HCT116 (cell line): ENCODE measurements around the gene GRIK1. TPM values are rescaled to one million over a fixed set of nuclear protein-coding genes. Genes with fewer than 3 reads are reported as not detected.

Experiments used
- ATAC-seq: fragments of 200-7000 bp; cut with Tn5 transposase; 2 replicates; pipeline ENCODE4 v1.9.1; 2020; ENCODE audit warnings: mild to moderate bottlenecking, moderate library complexity
- BruUV-seq: library from RNA; stranded (reverse); fragments of 400-500 nt; replicated peaks from 2 replicates; lab custom pipeline; 2021; lab: Mats Ljungman, UMichigan
- CTCF ChIA-PET: fragments of 300-600 bp; sonication (Branson Sonifier 250); formaldehyde crosslinking; loops from one replicate; lab custom pipeline; 2021; ENCODE audit warnings: antibody characterized with exemption; lab: Charles Lee
- POLR2A ChIA-PET: fragments of 300-600, 350-600 bp; sonication (Branson Sonifier 250); formaldehyde crosslinking; loops from one replicate; lab custom pipeline; 2021; ENCODE audit warnings: antibody characterized with exemption; lab: Charles Lee
- RAD21 ChIA-PET, 2 experiments: fragments of 300-600 bp; sonication (Branson Sonifier 250); formaldehyde crosslinking; loops; one replicate each; lab custom pipeline; 2023; ENCODE audit warnings: low total read pairs in 2 of 2; ENCODE audit not compliant: uncharacterized antibody in 2 of 2, unreplicated experiment in 2 of 2, low non-redundant PET in 1 of 2; lab: Charles Lee
- DNase-seq: peaks from one replicate; pipeline ENCODE4 v3.0.0-alpha.2; 2010; ENCODE audit warnings: low read depth, low spot score
- H2AFZ ChIP-seq: fragments of 200-600 bp; shearing (Covaris generic), sonication (generic); 2 replicates; pipeline ENCODE4 v1.6.1; 2017; ENCODE audit warnings: low read depth, mixed run types, mixed read lengths, antibody characterized with exemption, low read length; ENCODE audit not compliant: poor library complexity, severe bottlenecking
- H3K27ac ChIP-seq: 2 replicates; pipeline ENCODE4 v1.5.1; 2012; ENCODE audit warnings: low read depth, low read length
- H3K27me3 ChIP-seq: fragments of 200-600 bp; sonication (generic); 2 replicates; pipeline ENCODE4 v1.6.1; 2016; ENCODE audit warnings: mixed run types, low read length, mixed read lengths; ENCODE audit not compliant: insufficient read depth
- H3K36me3 ChIP-seq, 2 experiments: fragments of 200-500 bp in 1 of 2; fragments of 200-600 bp in 1 of 2; sonication (Bioruptor generic) in 1 of 2; sonication (generic) in 1 of 2; 2 replicates each; pipeline versions ENCODE4 v1.5.1 to v1.6.1; 2014 to 2016; ENCODE audit warnings: low read length in 2 of 2, inconsistent platforms in 1 of 2, mixed read lengths in 1 of 2, mixed run types in 1 of 2; ENCODE audit not compliant: insufficient read depth in 2 of 2, control insufficient read depth in 1 of 2
- H3K4me1 ChIP-seq, 2 experiments: fragments of 200-600 bp in 1 of 2; sonication (generic) in 1 of 2; 2 replicates each; pipeline versions ENCODE4 v1.5.1 to v1.6.1; 2012 to 2017; ENCODE audit warnings: low read length in 2 of 2, inconsistent platforms in 1 of 2, mild to moderate bottlenecking in 1 of 2, mixed read lengths in 1 of 2, mixed run types in 1 of 2, moderate library complexity in 1 of 2; ENCODE audit not compliant: insufficient read depth in 2 of 2, control insufficient read depth in 1 of 2
- H3K4me2 ChIP-seq: fragments of 200-600 bp; sonication (generic); 2 replicates; pipeline ENCODE4 v1.6.1; 2017; ENCODE audit warnings: mixed run types, low read length, mixed read lengths
- H3K4me3 ChIP-seq, 2 experiments: fragments of 200-600 bp in 1 of 2; sonication (generic) in 1 of 2; replicated peaks in 1 of 2; 2 replicates each; pipeline ENCODE4 v1.5.1; 2011 to 2016; ENCODE audit warnings: low read length in 2 of 2, control low read depth in 1 of 2, low read depth in 1 of 2, mild to moderate bottlenecking in 1 of 2, mixed read lengths in 1 of 2, mixed run types in 1 of 2
- H3K79me2 ChIP-seq: fragments of 200-600 bp; sonication (generic); 2 replicates; pipeline ENCODE4 v1.6.1; 2017; ENCODE audit warnings: mild to moderate bottlenecking, mixed run types, low read length, moderate library complexity, mixed read lengths; ENCODE audit not compliant: insufficient read depth
- H3K9ac ChIP-seq: fragments of 200-600 bp; sonication (generic); 2 replicates; pipeline ENCODE4 v1.6.1; 2016; ENCODE audit warnings: low read length, mixed read lengths
- H3K9me2 ChIP-seq: fragments of 200-600 bp; sonication (generic), shearing (Covaris generic); 2 replicates; pipeline ENCODE4 v1.6.1; 2017; ENCODE audit warnings: mixed run types, mild to moderate bottlenecking, moderate library complexity; ENCODE audit not compliant: insufficient read depth
- H3K9me3 ChIP-seq, 2 experiments: fragments of 200-500 bp in 1 of 2; fragments of 200-600 bp in 1 of 2; sonication (Bioruptor generic) in 1 of 2; sonication (generic) in 1 of 2; 2 replicates each; pipeline ENCODE4 v1.6.1; 2014 to 2017; ENCODE audit warnings: low read length in 2 of 2, mixed read lengths in 2 of 2, inconsistent platforms in 1 of 2, low read depth in 1 of 2, mild to moderate bottlenecking in 1 of 2, mixed run types in 1 of 2, moderate library complexity in 1 of 2; ENCODE audit not compliant: control insufficient read depth in 1 of 2, insufficient read depth in 1 of 2
- H4K20me1 ChIP-seq: fragments of 200-600 bp; sonication (generic), shearing (Covaris generic); 2 replicates; pipeline ENCODE4 v1.6.1; 2017; ENCODE audit warnings: mixed run types, mild to moderate bottlenecking, moderate library complexity; ENCODE audit not compliant: insufficient read depth
- ATF3 ChIP-seq: IDR thresholded peaks from 2 replicates; pipeline ENCODE4 v1.6.1; 2012
- CBX3 ChIP-seq: IDR thresholded peaks from 2 replicates; pipeline ENCODE4 v1.6.1; 2012; ENCODE audit warnings: low read depth
- CEBPB ChIP-seq: IDR thresholded peaks from 2 replicates; pipeline ENCODE4 v1.6.1; 2012; ENCODE audit warnings: low read depth
- EZH2phosphoT487 ChIP-seq: fragments of 200-600 bp; IDR thresholded peaks from 2 replicates; pipeline ENCODE4 v1.6.1; 2018; ENCODE audit warnings: antibody characterized with exemption, borderline replicate concordance
- JUND ChIP-seq: IDR thresholded peaks from 2 replicates; pipeline ENCODE4 v1.6.1; 2012
- POLR2A ChIP-seq: IDR thresholded peaks from 2 replicates; pipeline ENCODE4 v1.7.0; 2011; ENCODE audit warnings: borderline replicate concordance; ENCODE audit not compliant: insufficient read depth, insufficient read length; ENCODE audit errors: extremely low read depth
- POLR2AphosphoS5 ChIP-seq: IDR thresholded peaks from 2 replicates; pipeline ENCODE4 v1.6.1; 2011; ENCODE audit warnings: mild to moderate bottlenecking, low read depth, low read length, moderate library complexity
- RAD21 ChIP-seq: IDR thresholded peaks from 2 replicates; pipeline ENCODE4 v1.6.1; 2012; ENCODE audit warnings: low read depth, mild to moderate bottlenecking
- REST ChIP-seq: IDR thresholded peaks from 2 replicates; pipeline ENCODE4 v1.6.1; 2012; ENCODE audit warnings: low read depth
- SIN3A ChIP-seq: IDR thresholded peaks from 2 replicates; pipeline ENCODE4 v1.6.1; 2012; ENCODE audit warnings: low read depth
- SP1 ChIP-seq: IDR thresholded peaks from 2 replicates; pipeline ENCODE4 v1.6.1; 2012; ENCODE audit warnings: low read depth
- TCF7L2 ChIP-seq: IDR thresholded peaks from 2 replicates; pipeline ENCODE4 v1.7.0; 2011; ENCODE audit warnings: borderline replicate concordance, inconsistent platforms; ENCODE audit not compliant: insufficient read depth, insufficient read length; ENCODE audit errors: extremely low read depth
- YY1 ChIP-seq: IDR thresholded peaks from 2 replicates; pipeline ENCODE4 v1.6.1; 2011; ENCODE audit warnings: low read length, low read depth, moderate library complexity, mild to moderate bottlenecking; ENCODE audit not compliant: insufficient replicate concordance; ENCODE audit errors: extremely low read depth
- ZBTB33 ChIP-seq: IDR thresholded peaks from 2 replicates; pipeline ENCODE4 v1.6.1; 2011; ENCODE audit warnings: mild to moderate bottlenecking, low read length, moderate library complexity; ENCODE audit not compliant: insufficient replicate concordance; ENCODE audit errors: extremely low read depth
- intact Hi-C: fragments of 100-400 bp; cut with micrococcal nuclease; formaldehyde crosslinking; loops from 2 replicates; pipeline ENCODE4 v1.10.0; 2022
- total RNA-seq: library from RNA; stranded (reverse); gene quantifications from one replicate; pipeline ENCODE4 v1.2.1, GENCODE V29; 2021; ENCODE audit not compliant: unreplicated experiment
- TF ChIP-seq, protein P1 (sequence below): IDR thresholded peaks from 2 replicates; pipeline ENCODE4 v1.6.1; 2012

GRIK1 gene
- total RNA-seq, 1 experiment from 2014 or later: not detected

GRCh38 chr21:29601047-29601446, 338.7 kb downstream of the GRIK1 start (continued):
- TF ChIP-seq ZBTB33: no peak
- no peak for TF ChIP-seq POLR2A
- no peak for TF ChIP-seq CBX3
- TF ChIP-seq RAD21: no peak

GRCh38 chr21:29586696-29587095, 353.1 kb downstream of the GRIK1 start:
- H3K4me3 ChIP-seq: no peak overlapping the region
- ChIA-PET CTCF (no interaction called here), RAD21 (no interaction called here), POLR2A (no interaction called here)
- no peaks in the 10 kb centered on the region for H3K9me2 ChIP-seq
- H3K9me3 ChIP-seq: no peaks in the 10 kb centered on the region
- H2AFZ ChIP-seq: no peak overlapping the region
- H3K36me3 ChIP-seq: no peaks in the 10 kb centered on the region
- ATAC-seq (no peak), DNase-seq (no peak)
- no peak overlapping the region for H3K4me2 ChIP-seq
- no TSS peak for BruUV-seq
- no peaks in the 10 kb centered on the region for H3K4me1 ChIP-seq
- intact Hi-C loops: no loop called here
- no peak overlapping the region for H3K27ac ChIP-seq
- no peaks in the 10 kb centered on the region for H3K27me3 ChIP-seq
- H3K9ac ChIP-seq: no peak overlapping the region
- H4K20me1 ChIP-seq: no peaks in the 10 kb centered on the region
- H3K79me2 ChIP-seq: no peaks in the 10 kb centered on the region
- TF ChIP-seq SP1 (no peak), ATF3 (no peak), EZH2phosphoT487 (no peak), ZBTB33 (no peak), POLR2AphosphoS5 (no peak), REST (no peak), POLR2A (no peak), SIN3A (no peak), TCF7L2 (no peak), CEBPB (no peak), JUND (no peak), YY1 (no peak)
- TF ChIP-seq, protein P1, sequence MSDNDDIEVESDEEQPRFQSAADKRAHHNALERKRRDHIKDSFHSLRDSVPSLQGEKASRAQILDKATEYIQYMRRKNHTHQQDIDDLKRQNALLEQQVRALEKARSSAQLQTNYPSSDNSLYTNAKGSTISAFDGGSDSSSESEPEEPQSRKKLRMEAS: no peak
